Measurements from ENCODE around the gene IGFLR1. TPM values are rescaled to one million over a fixed set of nuclear protein-coding genes. Genes with fewer than 3 reads are reported as not detected.

IGFLR1 gene
- total and polyA plus RNA-seq, 2 of the 4 experiments (the other 2 are of a cell fraction), result 0.72 to 2.7 TPM

DNA sequence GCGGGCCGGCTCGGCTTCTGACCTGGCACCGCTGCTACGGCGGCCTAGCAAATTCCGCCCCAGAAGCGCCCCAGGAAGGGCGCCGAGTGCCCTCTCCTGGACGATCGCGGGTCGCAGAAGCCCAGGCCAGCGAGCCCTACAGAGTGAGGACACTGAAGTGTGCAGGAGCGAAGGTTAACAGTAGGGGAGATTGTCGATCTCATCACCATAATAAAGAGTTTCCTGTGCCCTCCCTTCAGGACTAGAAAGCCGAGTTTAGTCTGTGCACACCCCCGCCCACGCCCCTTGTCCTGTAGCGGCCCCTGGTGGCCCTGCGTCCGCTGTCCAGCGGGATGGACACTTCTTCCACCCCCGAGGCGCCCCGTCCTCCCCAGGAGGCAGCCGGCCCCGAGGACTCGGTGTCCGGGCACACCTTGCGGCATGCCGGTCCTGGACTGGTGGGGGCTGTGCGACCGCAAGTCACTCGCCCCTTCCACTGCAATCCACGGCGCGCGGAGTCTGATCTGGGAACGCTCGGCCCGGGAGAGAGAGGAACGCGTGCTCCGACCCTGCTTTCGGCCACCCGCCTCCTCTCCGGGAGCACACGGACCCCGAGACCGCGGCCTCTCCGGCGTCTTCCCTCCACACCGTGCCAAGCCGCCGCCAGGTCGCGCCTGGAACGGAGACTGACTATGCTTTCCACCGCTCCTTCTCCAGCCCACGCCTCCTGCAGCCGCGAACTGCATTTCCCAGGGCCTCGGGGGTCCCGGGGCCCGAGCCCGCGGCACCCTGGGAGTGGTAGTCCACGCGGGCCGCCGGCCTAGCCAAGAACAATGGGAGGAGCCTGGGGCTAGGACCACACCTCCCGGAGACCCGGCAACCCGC is 25.2 kb downstream of the IGFLR1 start:
- no peak overlapping the region for H2BK20ac ChIP-seq (ENCODE audit: low read depth, low read length)
- peaks cover 13% of the 10 kb centered on the region; the same call in 1 of the 2 replicates for H3K36me3 ChIP-seq (ENCODE audit: control insufficient read depth, insufficient read depth, low read length)
- CTCF ChIA-PET, result no interaction called here
- peak overlapping the region; percentile 57 for H3K9ac ChIP-seq (ENCODE audit: low read depth, low read length)
- peak overlapping the region; percentile 72 for H3K4me3 ChIP-seq (ENCODE audit: insufficient read depth, low read depth, low read length)
- H3K27me3 ChIP-seq (ENCODE audit: control insufficient read depth, insufficient read depth, low read length), result no peaks in the 10 kb centered on the region
- intact Hi-C loops (cut with micrococcal nuclease), result loop anchor here (1.0 to 2.0 kb wide), 5 partner anchors 24 to 214 kb away; partner anchors contain the start of genes PSENEN and U2AF1L4
- H3K14ac ChIP-seq (replicated peaks; ENCODE audit: low read depth, low read length), result peak overlapping the region; percentile 81; the same call in 1 of the 2 replicates
- H2BK15ac ChIP-seq (ENCODE audit: low read depth, low read length), result no peak overlapping the region; the same call in 2 of the 3 replicates
- POLR2A ChIA-PET (ENCODE audit: unreplicated experiment), result no interaction called here
- no peaks in the 10 kb centered on the region; the same call in 1 of the 2 replicates for H3K9me1 ChIP-seq (ENCODE audit: insufficient read depth, low read length)
- peak overlapping the region; percentile 67 for H3K56ac ChIP-seq (ENCODE audit: extremely low read depth, insufficient read depth, low read length)
- H2BK120ac ChIP-seq (ENCODE audit: low read depth, low read length), result no peak overlapping the region
- H3K9me3 ChIP-seq (ENCODE audit: control insufficient read depth, insufficient read depth, low read length), result no peaks in the 10 kb centered on the region
- peak; percentile 94 for DNase-seq
- peaks cover 14% of the 10 kb centered on the region for H3K4me1 ChIP-seq (ENCODE audit: control insufficient read depth, insufficient read depth, low read length)
- no TSS peak for BruUV-seq (replicated peaks)
- no peak overlapping the region for H3K18ac ChIP-seq (ENCODE audit: low read depth, low read length)
- peak overlapping the region; percentile 74; the same call in 1 of the 2 replicates for H4K91ac ChIP-seq (ENCODE audit: insufficient read depth, low read depth, low read length)
- H3K23ac ChIP-seq (ENCODE audit: low read depth, low read length), result peak overlapping the region; percentile 41; the same call in 1 of the 2 replicates
- peak overlapping the region; percentile 62 for H3K27ac ChIP-seq (ENCODE audit: insufficient read depth, low read length)
- in situ Hi-C loops (cut with MboI; ENCODE audit: low sequenced_read_pairs), result loop anchor here (5.0 kb wide), 1 partner anchor 170 kb away; the partner anchor contains the start of gene TMEM147
- H3K79me1 ChIP-seq (ENCODE audit: low read depth in 1 of 2, low read length in 2 of 2), result peaks cover 4 to 37% of the 10 kb centered on the region in 2 experiments; a peak in 2 of 4 replicates
- peak overlapping the region; percentile 35 for H4K5ac ChIP-seq (ENCODE audit: low read depth, low read length)
- peak overlapping the region; percentile 84 for H2AK9ac ChIP-seq (replicated peaks; ENCODE audit: low read depth, low read length, poor library complexity)
- peak; percentile 87 for ATAC-seq (ENCODE audit: low read depth)
- peak overlapping the region; percentile 71 for H2BK5ac ChIP-seq (ENCODE audit: low read depth, low read length, poor library complexity, severe bottlenecking)
- peak overlapping the region; percentile 99 for H2AFZ ChIP-seq (replicated peaks; ENCODE audit: low read length, poor library complexity)
- 0% methylated on average over 18 of the region's 77 CpGs; no CpG with 5 or more reads in 1 of the 2 experiments for WGBS, 2 experiments (ENCODE audit: extremely low coverage in 2 of 2, insufficient read length in 1 of 2)
- peak overlapping the region; percentile 75 for H3K4me2 ChIP-seq (ENCODE audit: low read depth, low read length)
- peaks cover 16% of the 10 kb centered on the region for H4K20me1 ChIP-seq (ENCODE audit: insufficient read depth, low read length)
- dilution Hi-C loops (cut with HindIII; ENCODE audit: low sequenced_read_pairs, unreplicated experiment), result no loop called here
- 0 out of 2 replicates have a peak overlapping the region, but pooled peaks have one; percentile 17 for H2AK5ac ChIP-seq (ENCODE audit: low read depth, low read length)
- peak overlapping the region; percentile 91 for H3K4ac ChIP-seq (ENCODE audit: low read depth, low read length)
- H4K8ac ChIP-seq (ENCODE audit: low read depth in 2 of 2, low read length in 2 of 2), result peak overlapping the region; percentile 73 to 87
- TF ChIP-seq, protein P1, sequence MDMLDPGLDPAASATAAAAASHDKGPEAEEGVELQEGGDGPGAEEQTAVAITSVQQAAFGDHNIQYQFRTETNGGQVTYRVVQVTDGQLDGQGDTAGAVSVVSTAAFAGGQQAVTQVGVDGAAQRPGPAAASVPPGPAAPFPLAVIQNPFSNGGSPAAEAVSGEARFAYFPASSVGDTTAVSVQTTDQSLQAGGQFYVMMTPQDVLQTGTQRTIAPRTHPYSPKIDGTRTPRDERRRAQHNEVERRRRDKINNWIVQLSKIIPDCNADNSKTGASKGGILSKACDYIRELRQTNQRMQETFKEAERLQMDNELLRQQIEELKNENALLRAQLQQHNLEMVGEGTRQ (IDR thresholded peaks at IDR 0.05; ENCODE audit: low read depth, low read length), result no peak
- TF ChIP-seq CEBPB (IDR thresholded peaks at IDR 0.05; ENCODE audit: low read depth, low read length), result no peak
- no peak for TF ChIP-seq MAFK (IDR thresholded peaks at IDR 0.05; ENCODE audit: low read depth, low read length)
- TF ChIP-seq FOS (IDR thresholded peaks at IDR 0.05; ENCODE audit: low read depth, low read length), result no peak
- TF ChIP-seq BHLHE40 (IDR thresholded peaks at IDR 0.05; ENCODE audit: low read depth, low read length), result 0 out of 2 replicates have a peak, but pooled peaks have one; percentile 10
- TF ChIP-seq POLR2A (IDR thresholded peaks at IDR 0.05; ENCODE audit: low read depth, low read length), result no peak
- TF ChIP-seq CHD1 (IDR thresholded peaks at IDR 0.05; ENCODE audit: low read depth, low read length), result no peak
- TF ChIP-seq RAD21 (IDR thresholded peaks at IDR 0.05; ENCODE audit: low read length), result peak; percentile 71
- TF ChIP-seq MAZ (IDR thresholded peaks at IDR 0.05; ENCODE audit: borderline replicate concordance, low read depth, low read length), result peak; percentile 81; the same call in 1 of the 2 replicates
- peak; percentile 63 for TF ChIP-seq MXI1 (IDR thresholded peaks at IDR 0.05; ENCODE audit: borderline replicate concordance, low read depth, low read length)
- TF ChIP-seq, protein P2, sequence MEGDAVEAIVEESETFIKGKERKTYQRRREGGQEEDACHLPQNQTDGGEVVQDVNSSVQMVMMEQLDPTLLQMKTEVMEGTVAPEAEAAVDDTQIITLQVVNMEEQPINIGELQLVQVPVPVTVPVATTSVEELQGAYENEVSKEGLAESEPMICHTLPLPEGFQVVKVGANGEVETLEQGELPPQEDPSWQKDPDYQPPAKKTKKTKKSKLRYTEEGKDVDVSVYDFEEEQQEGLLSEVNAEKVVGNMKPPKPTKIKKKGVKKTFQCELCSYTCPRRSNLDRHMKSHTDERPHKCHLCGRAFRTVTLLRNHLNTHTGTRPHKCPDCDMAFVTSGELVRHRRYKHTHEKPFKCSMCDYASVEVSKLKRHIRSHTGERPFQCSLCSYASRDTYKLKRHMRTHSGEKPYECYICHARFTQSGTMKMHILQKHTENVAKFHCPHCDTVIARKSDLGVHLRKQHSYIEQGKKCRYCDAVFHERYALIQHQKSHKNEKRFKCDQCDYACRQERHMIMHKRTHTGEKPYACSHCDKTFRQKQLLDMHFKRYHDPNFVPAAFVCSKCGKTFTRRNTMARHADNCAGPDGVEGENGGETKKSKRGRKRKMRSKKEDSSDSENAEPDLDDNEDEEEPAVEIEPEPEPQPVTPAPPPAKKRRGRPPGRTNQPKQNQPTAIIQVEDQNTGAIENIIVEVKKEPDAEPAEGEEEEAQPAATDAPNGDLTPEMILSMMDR (conservative IDR thresholded peaks at IDR 0.05; ENCODE audit: low read depth, low read length), result peak; percentile 81
- TF ChIP-seq, protein P3, sequence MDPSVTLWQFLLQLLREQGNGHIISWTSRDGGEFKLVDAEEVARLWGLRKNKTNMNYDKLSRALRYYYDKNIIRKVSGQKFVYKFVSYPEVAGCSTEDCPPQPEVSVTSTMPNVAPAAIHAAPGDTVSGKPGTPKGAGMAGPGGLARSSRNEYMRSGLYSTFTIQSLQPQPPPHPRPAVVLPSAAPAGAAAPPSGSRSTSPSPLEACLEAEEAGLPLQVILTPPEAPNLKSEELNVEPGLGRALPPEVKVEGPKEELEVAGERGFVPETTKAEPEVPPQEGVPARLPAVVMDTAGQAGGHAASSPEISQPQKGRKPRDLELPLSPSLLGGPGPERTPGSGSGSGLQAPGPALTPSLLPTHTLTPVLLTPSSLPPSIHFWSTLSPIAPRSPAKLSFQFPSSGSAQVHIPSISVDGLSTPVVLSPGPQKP (IDR thresholded peaks at IDR 0.05; ENCODE audit: borderline replicate concordance, low read depth, low read length), result no peak
- TF ChIP-seq SMC3 (IDR thresholded peaks at IDR 0.05; ENCODE audit: low read depth, low read length), result peak; percentile 62; the same call in 1 of the 2 replicates
